Measurements from ENCODE around the gene TRIP10. TPM values are rescaled to one million over a fixed set of nuclear protein-coding genes. Genes with fewer than 3 reads are reported as not detected.

The TRIP10 gene
- total and polyA plus RNA-seq, 8 donors = 30.1 to 111 (median 66.8) TPM

- WGBS, 5 donors = 88 to 94% (median 92%) methylated on average over 13 to 20 of the region's 20 CpGs
- no peak overlapping the region for H3K27ac ChIP-seq
- DNase-seq = no peak
- TF ChIP-seq POLR2AphosphoS5 (IDR thresholded peaks at IDR 0.05) = no peak
- no peak for TF ChIP-seq CTCF (IDR thresholded peaks at IDR 0.05)
- no peak for TF ChIP-seq EP300 (IDR thresholded peaks at IDR 0.05)
- no peak for TF ChIP-seq POLR2A (IDR thresholded peaks at IDR 0.05)
- intact Hi-C loops (cut with DNase I; ENCODE audit: low total_unique reads) = no loop called here
- no peaks in the 10 kb centered on the region for H3K36me3 ChIP-seq
- peaks cover 0 to 61% (median 9%) of the 10 kb centered on the region in 3 donors for H3K27me3 ChIP-seq
- no peak overlapping the region for H3K4me3 ChIP-seq
- peaks cover 0 to 6% (median 0%) of the 10 kb centered on the region in 4 donors for H3K4me1 ChIP-seq
- no peaks in the 10 kb centered on the region for H3K9me3 ChIP-seq
These were observed 26.5 kb upstream of the TRIP10 start for GRCh38 chr19:6712692-6713670.

GRCh38 chr19:6713773-6714692 is 25.4 kb upstream of the TRIP10 start:
- TF ChIP-seq CTCF (IDR thresholded peaks at IDR 0.05) (no peak), EP300 (IDR thresholded peaks at IDR 0.05) (no peak), POLR2A (IDR thresholded peaks at IDR 0.05) (no peak), POLR2AphosphoS5 (IDR thresholded peaks at IDR 0.05) (no peak)
- H3K27ac ChIP-seq = no peak overlapping the region
- H3K4me3 ChIP-seq = no peak overlapping the region
- H3K9me3 ChIP-seq = no peaks in the 10 kb centered on the region
- no peaks in the 10 kb centered on the region for H3K36me3 ChIP-seq
- H3K27me3 ChIP-seq = peaks cover 0 to 63% (median 9%) of the 10 kb centered on the region in 3 donors
- 65 to 75% (median 73%) methylated on average over 23 to 24 of the region's 24 CpGs for WGBS, 5 donors
- H3K4me1 ChIP-seq = peaks cover 0 to 6% (median 0%) of the 10 kb centered on the region in 4 donors
- intact Hi-C loops (cut with DNase I; ENCODE audit: low total_unique reads) = no loop called here
- no peak for DNase-seq

- WGBS, 5 donors = 85 to 91% (median 89%) methylated on average over 11 of the region's 11 CpGs
- no peak for DNase-seq
- H3K9me3 ChIP-seq = no peaks in the 10 kb centered on the region
- no peak overlapping the region for H3K27ac ChIP-seq
- peaks cover 0 to 58% (median 2%) of the 10 kb centered on the region in 3 donors for H3K27me3 ChIP-seq
- TF ChIP-seq CTCF (IDR thresholded peaks at IDR 0.05) = no peak
- no peak for TF ChIP-seq POLR2AphosphoS5 (IDR thresholded peaks at IDR 0.05)
- H3K36me3 ChIP-seq = no peaks in the 10 kb centered on the region
- intact Hi-C loops (cut with DNase I; ENCODE audit: low total_unique reads) = no loop called here
- no peak overlapping the region for H3K4me3 ChIP-seq
- peaks cover 0 to 6% (median 0%) of the 10 kb centered on the region in 4 donors for H3K4me1 ChIP-seq
These were observed 24.5 kb upstream of the TRIP10 start for GRCh38 chr19:6714749-6715555.
